PC-9 (cell line): ENCODE measurements around the gene AGAP2. TPM values are rescaled to one million over a fixed set of nuclear protein-coding genes. Genes with fewer than 3 reads are reported as not detected.

Experiments used
- BruUV-seq: library from RNA; stranded (reverse); fragments of 400-500 nt; replicated peaks from 2 replicates; lab custom pipeline; 2021; lab: Mats Ljungman, UMichigan
- CTCF ChIA-PET: fragments of 300-600 bp; sonication (Branson Sonifier 250); formaldehyde crosslinking; loops from one replicate; lab custom pipeline; 2022; ENCODE audit warnings: antibody characterized with exemption; lab: Charles Lee
- POLR2A ChIA-PET: fragments of 300-600 bp; sonication (Branson Sonifier 250); formaldehyde crosslinking; loops from one replicate; lab custom pipeline; 2022; ENCODE audit warnings: antibody characterized with exemption; ENCODE audit not compliant: unreplicated experiment; lab: Charles Lee
- DNase-seq, 2 experiments: peaks; one replicate each; pipeline versions ENCODE4 v3.0.0 to v3.0.0-alpha.2; 2015 to 2022; ENCODE audit warnings: mixed read lengths in 1 of 2
- H2AFZ ChIP-seq: fragments of 200-600 bp; sonication (generic); 2 replicates; pipeline ENCODE4 v1.8.1; 2017; ENCODE audit warnings: antibody characterized with exemption
- H3F3A ChIP-seq: fragments of 200-600 bp; sonication (generic); 2 replicates; pipeline ENCODE4 v1.8.1; 2017; ENCODE audit warnings: antibody characterized with exemption, mild to moderate bottlenecking, low read depth; ENCODE audit not compliant: insufficient read depth
- H3K27ac ChIP-seq: fragments of 200-600 bp; sonication (generic); 2 replicates; pipeline ENCODE4 v1.6.1; 2016; ENCODE audit warnings: mixed run types
- H3K27me3 ChIP-seq: fragments of 200-600 bp; sonication (generic); 2 replicates; pipeline ENCODE4 v1.6.1; 2016; ENCODE audit warnings: low read depth, mixed run types; ENCODE audit not compliant: insufficient read depth
- H3K36me3 ChIP-seq: fragments of 200-600 bp; sonication (generic); 2 replicates; pipeline ENCODE4 v1.6.1; 2016; ENCODE audit warnings: low read depth, mixed run types
- H3K4me1 ChIP-seq: fragments of 200-600 bp; sonication (generic); replicated peaks from 2 replicates; pipeline ENCODE4 v1.6.1; 2016; ENCODE audit warnings: mixed run types; ENCODE audit not compliant: insufficient read depth
- H3K4me2 ChIP-seq: fragments of 200-600 bp; sonication (generic); 2 replicates; pipeline ENCODE4 v1.6.1; 2017; ENCODE audit warnings: mixed run types
- H3K4me3 ChIP-seq: fragments of 200-600 bp; sonication (generic); 2 replicates; pipeline ENCODE4 v1.6.1; 2016; ENCODE audit warnings: mixed run types
- H3K79me2 ChIP-seq: fragments of 200-600 bp; sonication (generic); 2 replicates; pipeline ENCODE4 v1.6.1; 2017; ENCODE audit warnings: low read depth, mixed run types
- H3K9me2 ChIP-seq: fragments of 200-600 bp; sonication (generic); 2 replicates; pipeline ENCODE4 v1.8.1; 2017; ENCODE audit warnings: mild to moderate bottlenecking; ENCODE audit not compliant: insufficient read depth
- H3K9me3 ChIP-seq: fragments of 200-600 bp; sonication (generic); 2 replicates; pipeline ENCODE4 v1.8.1; 2016; ENCODE audit warnings: low read depth; ENCODE audit not compliant: insufficient read depth
- H4K20me1 ChIP-seq: fragments of 200-600 bp; sonication (generic); 2 replicates; pipeline ENCODE4 v1.8.1; 2017; ENCODE audit not compliant: insufficient read depth
- EZH2 ChIP-seq: fragments of 200-600 bp; sonication (generic); IDR thresholded peaks from 2 replicates; pipeline ENCODE4 v1.8.0; 2017; ENCODE audit warnings: antibody characterized with exemption, low read depth
- intact Hi-C: fragments of 100-400 bp; cut with micrococcal nuclease; formaldehyde crosslinking; loops from one replicate; pipeline ENCODE4 v1.10.0; 2022; ENCODE audit not compliant: unreplicated experiment
- total RNA-seq: library from RNA; stranded (reverse); gene quantifications from 2 replicates; pipeline ENCODE4 v1.2.3, GENCODE V29; 2021
- TF ChIP-seq, protein P1 (sequence below): fragments of 200-600 bp; sonication (generic); conservative IDR thresholded peaks from 2 replicates; pipeline ENCODE4 v1.6.1; 2017; ENCODE audit warnings: mixed run types, antibody characterized with exemption, mild to moderate bottlenecking, moderate library complexity

The AGAP2 gene
- total RNA-seq, 1 experiment from 2014 or later, result 0.50 TPM

DNA sequence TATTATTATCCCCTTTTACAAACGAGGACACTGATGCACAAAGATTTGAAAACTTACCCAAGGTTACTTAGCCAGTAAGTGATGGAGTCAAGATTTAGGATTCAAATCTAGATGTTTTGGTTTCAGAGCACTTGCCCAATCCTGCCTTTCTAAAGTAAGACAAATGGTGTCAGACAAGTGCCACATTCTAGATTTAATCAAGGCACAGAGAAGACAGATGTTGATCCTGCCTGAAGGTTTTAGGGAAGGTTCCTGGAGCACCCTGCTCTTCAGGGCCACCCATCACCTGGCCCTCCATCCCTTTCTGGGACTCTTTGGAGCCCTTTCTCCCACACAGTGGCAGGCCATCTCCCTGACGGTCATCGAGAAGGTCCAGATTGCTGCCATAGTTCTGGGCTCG is 19.2 kb upstream of the AGAP2 start:
- POLR2A ChIA-PET, result no interaction called here

DNA sequence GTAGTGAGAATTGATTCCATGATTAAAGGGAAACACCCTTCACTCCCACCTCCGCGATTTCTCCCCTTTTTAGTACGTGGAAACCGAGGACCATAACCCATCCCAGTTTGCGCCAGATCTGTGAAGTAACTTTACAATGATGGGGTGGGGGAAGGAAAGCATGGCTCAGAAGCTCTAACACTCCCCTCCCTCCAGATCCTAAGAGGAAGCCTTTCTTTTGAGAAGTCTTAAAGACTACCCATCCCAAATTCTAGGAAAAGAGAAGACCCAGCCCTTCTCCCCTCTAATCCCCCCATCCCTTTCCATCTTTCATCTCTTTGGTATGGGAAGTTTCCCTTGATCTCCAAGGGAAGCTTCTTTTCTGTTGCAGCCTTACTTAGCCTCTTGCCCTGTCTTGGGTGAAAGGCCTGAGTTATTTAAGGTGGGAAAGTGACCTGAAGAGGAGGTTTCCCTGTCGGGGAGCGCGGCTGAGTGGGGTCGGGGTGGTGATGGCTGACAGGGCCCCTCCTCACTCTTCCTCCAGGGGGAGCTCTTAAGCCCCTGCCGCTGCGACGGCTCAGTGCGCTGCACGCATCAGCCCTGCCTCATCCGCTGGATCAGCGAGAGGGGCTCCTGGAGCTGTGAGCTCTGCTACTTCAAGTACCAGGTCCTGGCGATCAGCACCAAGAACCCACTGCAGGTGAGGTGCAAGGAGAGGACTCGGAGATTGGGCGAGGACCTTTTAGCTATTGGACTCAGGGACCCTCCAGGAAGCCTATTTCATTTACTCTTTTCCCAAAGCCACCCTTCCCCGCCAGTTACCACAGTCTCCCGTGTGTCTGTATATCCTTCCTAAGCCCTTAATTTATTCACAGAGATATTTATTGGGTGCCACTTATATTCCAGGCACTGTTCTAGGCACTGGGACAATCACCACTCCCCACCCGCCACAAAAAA is 18.1 kb upstream of the AGAP2 start:
- H3F3A ChIP-seq, result peaks cover 13% of the 10 kb centered on the region; the same call in 1 of the 2 replicates
- H3K36me3 ChIP-seq, result no peaks in the 10 kb centered on the region
- peaks cover 4% of the 10 kb centered on the region for H3K79me2 ChIP-seq
- no peaks in the 10 kb centered on the region for H3K27me3 ChIP-seq
- no peak for DNase-seq
- H3K4me1 ChIP-seq, result peaks cover 20% of the 10 kb centered on the region
- CTCF ChIA-PET, result interaction anchor here (0.5 to 0.8 kb wide), 3 partner anchors 15 to 217 kb away, joined by 3 to 7 read pairs (median 4); partner anchors contain the start of genes EEF1AKMT3 and METTL1
- POLR2A ChIA-PET, result no interaction called here
- intact Hi-C loops, result no loop called here
- H3K4me3 ChIP-seq, result peak overlapping the region; percentile 68
- TSS peak; percentile 23 for BruUV-seq
- H4K20me1 ChIP-seq, result no peaks in the 10 kb centered on the region; the same call in 1 of the 2 replicates
- peak overlapping the region; percentile 93 for H3K4me2 ChIP-seq
- no peak overlapping the region; the same call in 1 of the 2 replicates for H2AFZ ChIP-seq
- no peaks in the 10 kb centered on the region for H3K9me2 ChIP-seq
- H3K27ac ChIP-seq, result no peak overlapping the region
- no peaks in the 10 kb centered on the region for H3K9me3 ChIP-seq
- no peak for TF ChIP-seq EZH2
- TF ChIP-seq, protein P1, sequence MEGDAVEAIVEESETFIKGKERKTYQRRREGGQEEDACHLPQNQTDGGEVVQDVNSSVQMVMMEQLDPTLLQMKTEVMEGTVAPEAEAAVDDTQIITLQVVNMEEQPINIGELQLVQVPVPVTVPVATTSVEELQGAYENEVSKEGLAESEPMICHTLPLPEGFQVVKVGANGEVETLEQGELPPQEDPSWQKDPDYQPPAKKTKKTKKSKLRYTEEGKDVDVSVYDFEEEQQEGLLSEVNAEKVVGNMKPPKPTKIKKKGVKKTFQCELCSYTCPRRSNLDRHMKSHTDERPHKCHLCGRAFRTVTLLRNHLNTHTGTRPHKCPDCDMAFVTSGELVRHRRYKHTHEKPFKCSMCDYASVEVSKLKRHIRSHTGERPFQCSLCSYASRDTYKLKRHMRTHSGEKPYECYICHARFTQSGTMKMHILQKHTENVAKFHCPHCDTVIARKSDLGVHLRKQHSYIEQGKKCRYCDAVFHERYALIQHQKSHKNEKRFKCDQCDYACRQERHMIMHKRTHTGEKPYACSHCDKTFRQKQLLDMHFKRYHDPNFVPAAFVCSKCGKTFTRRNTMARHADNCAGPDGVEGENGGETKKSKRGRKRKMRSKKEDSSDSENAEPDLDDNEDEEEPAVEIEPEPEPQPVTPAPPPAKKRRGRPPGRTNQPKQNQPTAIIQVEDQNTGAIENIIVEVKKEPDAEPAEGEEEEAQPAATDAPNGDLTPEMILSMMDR, result no peak; the same call in 1 of the 2 replicates

More for the DNA sequence above, 19.2 kb upstream of the AGAP2 start:
- Histone ChIP-seq H3K4me1 (peaks cover 18% of the 10 kb centered on the region), H3K36me3 (no peaks in the 10 kb centered on the region), H3K79me2 (no peaks in the 10 kb centered on the region), H3F3A (peaks cover 13% of the 10 kb centered on the region; the same call in 1 of the 2 replicates), H3K27me3 (no peaks in the 10 kb centered on the region), H3K9me2 (no peaks in the 10 kb centered on the region), H2AFZ (no peak overlapping the region), H3K4me3 (no peak overlapping the region), H3K27ac (no peak overlapping the region), H3K9me3 (no peaks in the 10 kb centered on the region), H3K4me2 (no peak overlapping the region), H4K20me1 (no peaks in the 10 kb centered on the region; the same call in 1 of the 2 replicates)
- TF ChIP-seq EZH2, result no peak
- TF ChIP-seq, protein P1, result no peak
- intact Hi-C loops, result no loop called here
- no TSS peak for BruUV-seq
- DNase-seq, result no peak
- CTCF ChIA-PET, result no interaction called here

- no peaks in the 10 kb centered on the region for H3K9me2 ChIP-seq
- no peak overlapping the region for H3K27ac ChIP-seq
- peaks cover 14% of the 10 kb centered on the region for H3K79me2 ChIP-seq
- DNase-seq, result peak in 1 of 2 experiments; percentile 39
- H2AFZ ChIP-seq, result peak overlapping the region; percentile 67; the same call in 1 of the 2 replicates
- peak overlapping the region; percentile 93 for H3K4me2 ChIP-seq
- no peaks in the 10 kb centered on the region; the same call in 1 of the 2 replicates for H4K20me1 ChIP-seq
- peaks cover 2% of the 10 kb centered on the region; the same call in 1 of the 2 replicates for H3K36me3 ChIP-seq
- H3K4me3 ChIP-seq, result peak overlapping the region; percentile 68
- TF ChIP-seq EZH2, result no peak
- TF ChIP-seq, protein P1, result no peak
- BruUV-seq, result no TSS peak
- intact Hi-C loops, result loop anchor here (2.0 kb wide), 1 partner anchor 17 kb away; the partner anchor contains the start of genes EEF1AKMT3 and METTL1
- CTCF ChIA-PET, result no interaction called here
- no peaks in the 10 kb centered on the region for H3K27me3 ChIP-seq
- H3K4me1 ChIP-seq, result peaks cover 25% of the 10 kb centered on the region
- H3K9me3 ChIP-seq, result no peaks in the 10 kb centered on the region
- H3F3A ChIP-seq, result peaks cover 13% of the 10 kb centered on the region; the same call in 1 of the 2 replicates
- POLR2A ChIA-PET, result no interaction called here
Measured at GRCh38 chr12:57755454-57756372, 17.2 kb upstream of the AGAP2 start.
